GM21619 (cell line): ENCODE results near the gene EPHB1.
"Not testable (repeated sequence)": the region's sequence is repeated elsewhere in the genome, so short reads cannot be mapped to it uniquely, and the experiment has no call there.

Experiments used
- ATAC-seq: cut with Tn5 transposase; IDR thresholded peaks from one replicate; pipeline ENCODE4 v1.9.1; 2021; ENCODE audit not compliant: unreplicated experiment

EPHB1 gene

GRCh38 chr3:135034291-135034768 lies 239.3 kb downstream of the EPHB1 start:
- no peak for ATAC-seq

GRCh38 chr3:135034891-135035440 lies 239.9 kb downstream of the EPHB1 start:
- no peak for ATAC-seq

- ATAC-seq: no peak
Measured at GRCh38 chr3:135038186-135038585, 243.1 kb downstream of the EPHB1 start.

GRCh38 chr3:135039536-135039935 lies 244.5 kb downstream of the EPHB1 start:
- ATAC-seq: not testable (repeated sequence)

GRCh38 chr3:135040321-135041240 lies 245.5 kb downstream of the EPHB1 start:
- no peak for ATAC-seq

- no peak for ATAC-seq
Measured at GRCh38 chr3:135041601-135042000, 246.5 kb downstream of the EPHB1 start.

GRCh38 chr3:135047061-135047460 lies 252.0 kb downstream of the EPHB1 start:
- ATAC-seq: no peak

GRCh38 chr3:135050536-135050935 lies 255.5 kb downstream of the EPHB1 start:
- ATAC-seq: no peak

GRCh38 chr3:135051409-135051973 lies 256.4 kb downstream of the EPHB1 start:
- no peak for ATAC-seq

- no peak for ATAC-seq
Measured at GRCh38 chr3:135055449-135055848, 260.4 kb downstream of the EPHB1 start.

GRCh38 chr3:135056084-135056730 lies 261.1 kb downstream of the EPHB1 start:
- ATAC-seq: no peak

GRCh38 chr3:135056733-135057310 lies 261.8 kb downstream of the EPHB1 start:
- no peak for ATAC-seq

GRCh38 chr3:135057996-135058395 lies 262.9 kb downstream of the EPHB1 start:
- no peak for ATAC-seq

- no peak for ATAC-seq
Measured at GRCh38 chr3:135059580-135059979, 264.5 kb downstream of the EPHB1 start.

GRCh38 chr3:135066844-135067727 lies 272.0 kb downstream of the EPHB1 start:
- ATAC-seq: not testable (repeated sequence)

GRCh38 chr3:135068011-135068410 lies 273.0 kb downstream of the EPHB1 start:
- no peak for ATAC-seq

GRCh38 chr3:135069406-135069805 lies 274.3 kb downstream of the EPHB1 start:
- no peak for ATAC-seq

- ATAC-seq: no peak
Measured at GRCh38 chr3:135071483-135071882, 276.4 kb downstream of the EPHB1 start.

- no peak for ATAC-seq
Measured at GRCh38 chr3:135072431-135072830, 277.4 kb downstream of the EPHB1 start.

- no peak for ATAC-seq
Measured at GRCh38 chr3:135075157-135075556, 280.1 kb downstream of the EPHB1 start.
